Body of pancreas (tissue), 4 donors: ENCODE measurements around the gene TRIML2. TPM values are rescaled to one million over a fixed set of nuclear protein-coding genes. Genes with fewer than 3 reads are reported as not detected.

Experiments
- ATAC-seq: fragments of 150-250 bp; one replicate; pipeline ENCODE4 v1.9.1; 2016
- DNase-seq, 4 donors: peaks; one replicate each; pipeline ENCODE4 v3.0.0-alpha.2; 2019
- H3K27ac ChIP-seq, 4 donors: fragments of 200-600 bp; sonication (generic); 1 replicate in 3 of 4; 2 replicates in 1 of 4; pipeline versions ENCODE4 v1.5.1 to v1.6.1; 2016 to 2019; ENCODE audit warnings: mild to moderate bottlenecking in 1 of 4, mixed read lengths in 1 of 4, moderate library complexity in 1 of 4
- H3K27me3 ChIP-seq, 2 donors: fragments of 200-600 bp; sonication (generic); one replicate each; pipeline ENCODE4 v1.6.0; 2016; ENCODE audit warnings: mild to moderate bottlenecking in 1 of 2
- H3K36me3 ChIP-seq, 2 donors: fragments of 200-600 bp; sonication (generic); replicated peaks in 1 of 2; 2 replicates each; pipeline ENCODE4 v1.5.1; 2016; ENCODE audit warnings: low read depth in 2 of 2; ENCODE audit not compliant: insufficient read depth in 1 of 2
- H3K4me1 ChIP-seq: fragments of 200-600 bp; sonication (generic); one replicate; pipeline ENCODE4 v1.6.0; 2016
- H3K4me3 ChIP-seq, 2 donors: fragments of 200-600 bp; sonication (generic); 1 replicate in 1 of 2; 2 replicates in 1 of 2; pipeline ENCODE4 v1.5.1; 2016 to 2019
- H3K9me3 ChIP-seq, 3 donors: fragments of 200-600 bp; sonication (generic); 1 replicate in 2 of 3; 2 replicates in 1 of 3; pipeline ENCODE4 v1.5.1; 2016
- POLR2A ChIP-seq, 3 donors: fragments of 450-650 bp; IDR thresholded peaks; one replicate each; pipeline ENCODE4 v1.6.1; 2016; ENCODE audit warnings: antibody characterized with exemption in 3 of 3, mild to moderate bottlenecking in 2 of 3
- WGBS, 2 donors: methylation state at CpG; one replicate each; pipeline ENCODE4 v1.1.5; 2017; 5-methylcytosine and 5-hydroxymethylcytosine counted together
- intact Hi-C: fragments of 100-400 bp; cut with DNase I; formaldehyde crosslinking; loops from one replicate; pipeline ENCODE4 v1.15.1; 2023
- total RNA-seq, 2 donors: library from RNA; depleted of rRNA; stranded (reverse); fragments of >200 nt; gene quantifications; one replicate each; pipeline ENCODE4 v1.1.0, GENCODE V29; 2016
- TF ChIP-seq, protein P1 (sequence below), 7 experiments: fragments of 450-650 bp in 4 of 7; fragments of 200-600 bp in 3 of 7; sonication (generic) in 3 of 7; IDR thresholded peaks; one replicate each; pipeline ENCODE4 v1.5.1; 2016 to 2019; ENCODE audit warnings: antibody characterized with exemption in 7 of 7

Gene TRIML2, protein sequence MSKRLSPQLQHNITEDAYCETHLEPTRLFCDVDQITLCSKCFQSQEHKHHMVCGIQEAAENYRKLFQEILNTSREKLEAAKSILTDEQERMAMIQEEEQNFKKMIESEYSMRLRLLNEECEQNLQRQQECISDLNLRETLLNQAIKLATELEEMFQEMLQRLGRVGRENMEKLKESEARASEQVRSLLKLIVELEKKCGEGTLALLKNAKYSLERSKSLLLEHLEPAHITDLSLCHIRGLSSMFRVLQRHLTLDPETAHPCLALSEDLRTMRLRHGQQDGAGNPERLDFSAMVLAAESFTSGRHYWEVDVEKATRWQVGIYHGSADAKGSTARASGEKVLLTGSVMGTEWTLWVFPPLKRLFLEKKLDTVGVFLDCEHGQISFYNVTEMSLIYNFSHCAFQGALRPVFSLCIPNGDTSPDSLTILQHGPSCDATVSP
- not detected for total RNA-seq

DNA sequence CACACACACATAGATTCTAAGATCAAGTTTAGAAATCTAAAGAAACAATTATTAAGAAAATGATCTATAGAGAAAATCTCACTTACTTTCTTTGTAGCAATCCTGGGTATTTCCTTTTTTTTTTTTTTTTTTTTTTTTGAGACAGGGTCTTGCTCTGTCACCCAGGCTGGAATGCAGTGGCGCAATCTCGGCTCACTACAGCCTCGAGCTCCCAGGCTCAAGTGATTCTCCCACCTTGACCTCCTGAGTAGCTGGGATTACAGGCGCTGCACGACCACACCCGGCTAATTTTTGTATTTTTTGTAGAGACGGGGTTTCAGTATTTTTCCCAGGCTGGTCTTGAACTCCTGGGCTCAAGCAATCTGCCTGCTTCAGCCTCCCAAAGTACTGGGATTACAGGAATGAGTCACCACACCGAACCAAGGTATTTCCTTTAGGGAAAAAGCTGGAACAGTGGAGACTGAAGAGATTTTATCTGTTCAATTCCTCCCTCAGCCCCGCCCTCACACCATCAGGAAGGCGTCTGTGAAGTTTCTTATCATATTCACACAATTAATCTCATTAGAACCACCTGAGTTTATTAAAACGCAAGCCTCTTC lies at the start of gene TRIML2:
Gene TRIML2 (minus strand): TSS at position 447 of the 599 bp plus-strand sequence. CDS start 4,235 bp downstream, outside the sequence.
- Histone ChIP-seq H3K27ac (no peak within 1 kb of the TSS), H3K36me3 (no peaks in the 10 kb centered on the region), H3K4me1 (no peaks in the 10 kb centered on the region), H3K9me3 (no peaks in the 10 kb centered on the region), H3K27me3 (no peaks in the 10 kb centered on the region), H3K4me3 (no peak within 1 kb of the TSS)
- 27 to 30% methylated on average over 11 of the region's 11 CpGs for WGBS, 2 donors
- TF ChIP-seq POLR2A (IDR thresholded peaks at IDR 0.05): no peak
- TF ChIP-seq, protein P1, sequence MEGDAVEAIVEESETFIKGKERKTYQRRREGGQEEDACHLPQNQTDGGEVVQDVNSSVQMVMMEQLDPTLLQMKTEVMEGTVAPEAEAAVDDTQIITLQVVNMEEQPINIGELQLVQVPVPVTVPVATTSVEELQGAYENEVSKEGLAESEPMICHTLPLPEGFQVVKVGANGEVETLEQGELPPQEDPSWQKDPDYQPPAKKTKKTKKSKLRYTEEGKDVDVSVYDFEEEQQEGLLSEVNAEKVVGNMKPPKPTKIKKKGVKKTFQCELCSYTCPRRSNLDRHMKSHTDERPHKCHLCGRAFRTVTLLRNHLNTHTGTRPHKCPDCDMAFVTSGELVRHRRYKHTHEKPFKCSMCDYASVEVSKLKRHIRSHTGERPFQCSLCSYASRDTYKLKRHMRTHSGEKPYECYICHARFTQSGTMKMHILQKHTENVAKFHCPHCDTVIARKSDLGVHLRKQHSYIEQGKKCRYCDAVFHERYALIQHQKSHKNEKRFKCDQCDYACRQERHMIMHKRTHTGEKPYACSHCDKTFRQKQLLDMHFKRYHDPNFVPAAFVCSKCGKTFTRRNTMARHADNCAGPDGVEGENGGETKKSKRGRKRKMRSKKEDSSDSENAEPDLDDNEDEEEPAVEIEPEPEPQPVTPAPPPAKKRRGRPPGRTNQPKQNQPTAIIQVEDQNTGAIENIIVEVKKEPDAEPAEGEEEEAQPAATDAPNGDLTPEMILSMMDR (IDR thresholded peaks at IDR 0.05): no peak
- intact Hi-C loops: no loop called here
- DNase-seq (no peak), ATAC-seq (no peak)

DNA sequence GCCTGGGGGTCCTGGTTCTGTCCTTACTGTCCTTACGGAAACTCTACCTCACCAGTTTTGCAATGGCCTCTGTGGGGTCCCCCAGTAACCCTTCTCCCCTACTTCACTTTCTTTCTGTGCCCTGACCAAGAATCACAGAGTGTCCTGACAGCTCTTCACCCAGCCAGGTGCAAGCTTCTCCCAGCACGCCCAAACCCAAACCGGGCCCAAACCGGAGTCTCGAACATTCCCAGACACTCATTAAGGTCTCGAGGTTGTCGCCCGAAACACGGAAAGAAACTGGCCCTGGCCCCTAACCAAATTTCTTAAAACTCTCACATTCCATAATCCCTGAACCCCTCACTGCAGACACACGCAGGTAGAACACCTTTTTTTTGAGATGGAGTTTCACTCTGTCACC lies 48.9 kb upstream of the TRIML2 start:
- intact Hi-C loops: no loop called here
- H3K4me3 ChIP-seq: no peak overlapping the region
- no peaks in the 10 kb centered on the region for H3K27me3 ChIP-seq
- TF ChIP-seq POLR2A (IDR thresholded peaks at IDR 0.05): no peak
- TF ChIP-seq, protein P1 (IDR thresholded peaks at IDR 0.05): no peak
- no peak for DNase-seq
- no peak overlapping the region for H3K27ac ChIP-seq
- no peaks in the 10 kb centered on the region for H3K4me1 ChIP-seq
- ATAC-seq: no peak
- 83 to 84% methylated on average over 10 of the region's 10 CpGs for WGBS, 2 donors
- no peaks in the 10 kb centered on the region for H3K36me3 ChIP-seq
- H3K9me3 ChIP-seq: no peaks in the 10 kb centered on the region

DNA sequence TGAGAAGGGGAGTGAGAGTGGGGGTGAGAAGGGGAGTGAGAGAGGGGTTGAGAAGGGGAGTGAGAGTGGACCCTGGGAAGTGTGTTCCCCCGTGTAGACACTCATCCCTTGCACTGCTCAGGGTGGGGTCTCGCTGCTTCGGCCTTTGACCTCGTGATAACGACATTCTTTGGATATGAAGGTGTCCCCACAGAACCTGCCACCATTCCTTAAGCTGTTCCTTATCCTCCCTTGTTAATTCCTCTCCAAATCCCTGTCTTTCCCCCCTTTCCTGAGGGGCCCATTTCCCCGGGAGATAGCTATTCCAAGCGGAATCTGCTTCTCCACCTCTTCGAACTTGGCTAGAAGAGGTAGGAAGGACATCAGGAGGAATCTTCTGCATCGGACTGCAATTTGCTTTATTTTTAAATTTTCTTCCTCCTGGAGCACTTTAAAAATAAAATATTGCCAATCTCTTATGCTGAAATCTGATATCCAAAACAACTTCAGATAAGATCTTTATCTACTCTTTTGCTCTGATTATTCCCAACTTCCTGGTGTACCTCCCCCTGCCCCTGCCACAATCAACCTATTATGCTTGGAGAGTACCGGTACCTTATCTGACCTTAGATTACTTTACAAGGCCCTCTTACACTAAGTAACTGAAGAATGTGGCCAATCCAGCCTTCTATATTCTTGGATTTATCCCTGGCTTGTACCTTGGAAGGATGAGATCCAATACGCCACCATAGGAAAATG lies 45.4 kb upstream of the TRIML2 start:
- Histone ChIP-seq H3K27me3 (no peaks in the 10 kb centered on the region), H3K4me3 (no peak overlapping the region), H3K36me3 (no peaks in the 10 kb centered on the region), H3K27ac (no peak overlapping the region), H3K9me3 (no peaks in the 10 kb centered on the region), H3K4me1 (no peaks in the 10 kb centered on the region)
- TF ChIP-seq, protein P1 (IDR thresholded peaks at IDR 0.05): no peak
- no peak for TF ChIP-seq POLR2A (IDR thresholded peaks at IDR 0.05)
- WGBS, 2 donors: 68 to 72% methylated on average over 11 of the region's 11 CpGs
- DNase-seq (no peak), ATAC-seq (no peak)
- intact Hi-C loops: no loop called here

DNA sequence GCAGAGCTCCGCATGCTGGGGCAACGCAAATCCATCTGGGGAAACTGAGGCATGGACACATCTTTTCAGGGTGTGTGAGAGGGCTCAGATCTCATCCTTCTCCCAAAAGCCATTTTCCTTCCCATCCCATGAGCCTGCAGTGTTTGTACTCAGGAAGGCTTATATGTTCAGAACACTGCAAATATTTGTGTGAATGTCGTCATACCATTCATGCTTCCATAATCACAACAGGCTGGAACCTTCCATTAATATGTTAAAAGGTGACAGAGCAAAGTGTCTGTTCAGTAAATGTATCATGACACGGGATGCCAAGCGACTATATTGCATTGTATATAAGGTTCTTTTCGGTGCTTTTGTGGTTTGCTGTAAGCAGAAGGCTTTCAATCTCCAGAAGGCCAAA lies 38.4 kb upstream of the TRIML2 start:
- TF ChIP-seq POLR2A (IDR thresholded peaks at IDR 0.05): no peak
- TF ChIP-seq, protein P1 (IDR thresholded peaks at IDR 0.05): no peak
- no peak for DNase-seq
- Histone ChIP-seq H3K4me3 (no peak overlapping the region), H3K27ac (no peak overlapping the region), H3K27me3 (no peaks in the 10 kb centered on the region), H3K4me1 (no peaks in the 10 kb centered on the region), H3K36me3 (no peaks in the 10 kb centered on the region), H3K9me3 (no peaks in the 10 kb centered on the region)
- no peak for ATAC-seq
- intact Hi-C loops: no loop called here
- WGBS, 2 donors: 75 to 84% methylated on average over 6 of the region's 6 CpGs
